ENCODE measurements around the gene FIGN. TPM values are rescaled to one million over a fixed set of nuclear protein-coding genes. Genes with fewer than 3 reads are reported as not detected.

FIGN gene
- polyA plus RNA-seq, 1 donor from 2014 or later, result 0.71 TPM

GRCh38 chr2:163640542-163641193 is 95.1 kb downstream of the FIGN start:
- Histone ChIP-seq H3K36me3 (ENCODE audit: insufficient read depth, low read length) (no peaks in the 10 kb centered on the region), H3K9me2 (ENCODE audit: insufficient read depth, low read length) (no peaks in the 10 kb centered on the region), H3K4me2 (ENCODE audit: low read length) (no peak overlapping the region), H3K27ac (ENCODE audit: low read length) (no peak overlapping the region), H3K79me2 (replicated peaks; ENCODE audit: insufficient read depth, low read length) (no peaks in the 10 kb centered on the region), H3K9me3 (ENCODE audit: low read length) (no peaks in the 10 kb centered on the region), H3K4me3 (ENCODE audit: low read length) (no peak overlapping the region), H3K9ac (ENCODE audit: low read length) (no peak overlapping the region), H2AFZ (ENCODE audit: low read depth, low read length) (no peak overlapping the region), H3F3A (ENCODE audit: insufficient read depth, low read length, poor library complexity, severe bottlenecking) (no peaks in the 10 kb centered on the region), H3K27me3 (ENCODE audit: insufficient read depth, low read depth, low read length) (peaks cover 4% of the 10 kb centered on the region), H4K20me1 (ENCODE audit: insufficient read depth) (no peaks in the 10 kb centered on the region)
- TF ChIP-seq MXI1 (conservative IDR thresholded peaks at IDR 0.05; ENCODE audit: poor library complexity, severe bottlenecking), result no peak

- Histone ChIP-seq H3K4me2 (ENCODE audit: low read length) (peak overlapping the region; percentile 17), H3K9me3 (ENCODE audit: low read length) (no peaks in the 10 kb centered on the region), H3K9me2 (ENCODE audit: insufficient read depth, low read length) (no peaks in the 10 kb centered on the region), H3K9ac (ENCODE audit: low read length) (no peak overlapping the region), H3K27me3 (ENCODE audit: insufficient read depth, low read depth, low read length) (peaks cover 4% of the 10 kb centered on the region), H3F3A (ENCODE audit: insufficient read depth, low read length, poor library complexity, severe bottlenecking) (no peaks in the 10 kb centered on the region), H4K20me1 (ENCODE audit: insufficient read depth) (no peaks in the 10 kb centered on the region), H3K27ac (ENCODE audit: low read length) (no peak overlapping the region), H3K79me2 (replicated peaks; ENCODE audit: insufficient read depth, low read length) (no peaks in the 10 kb centered on the region), H2AFZ (ENCODE audit: low read depth, low read length) (no peak overlapping the region), H3K4me3 (ENCODE audit: low read length) (peak overlapping the region; percentile 26), H3K36me3 (ENCODE audit: insufficient read depth, low read length) (no peaks in the 10 kb centered on the region)
- no peak for TF ChIP-seq MXI1 (conservative IDR thresholded peaks at IDR 0.05; ENCODE audit: poor library complexity, severe bottlenecking)
- no peak for TF ChIP-seq REST (IDR thresholded peaks at IDR 0.05; ENCODE audit: borderline replicate concordance)
- no peak for TF ChIP-seq POLR2AphosphoS5 (IDR thresholded peaks at IDR 0.05)
- TF ChIP-seq TAF1 (IDR thresholded peaks at IDR 0.05; ENCODE audit: low read depth), result no peak
- TF ChIP-seq SMC3 (conservative IDR thresholded peaks at IDR 0.05; ENCODE audit: poor library complexity), result no peak
- TF ChIP-seq CTCF (IDR thresholded peaks at IDR 0.05; ENCODE audit: poor library complexity, severe bottlenecking), result no peak
Observed at GRCh38 chr2:163637871-163638270, 97.9 kb downstream of the FIGN start.

- Histone ChIP-seq H3K9me2 (ENCODE audit: insufficient read depth, low read length) (no peaks in the 10 kb centered on the region), H4K20me1 (ENCODE audit: insufficient read depth) (no peaks in the 10 kb centered on the region), H2AFZ (ENCODE audit: low read depth, low read length) (no peak overlapping the region), H3K36me3 (ENCODE audit: insufficient read depth, low read length) (no peaks in the 10 kb centered on the region), H3K27me3 (ENCODE audit: insufficient read depth, low read depth, low read length) (peaks cover 4% of the 10 kb centered on the region), H3K9ac (ENCODE audit: low read length) (no peak overlapping the region), H3K27ac (ENCODE audit: low read length) (no peak overlapping the region), H3K4me3 (ENCODE audit: low read length) (no peak overlapping the region), H3K9me3 (ENCODE audit: low read length) (no peaks in the 10 kb centered on the region), H3K79me2 (replicated peaks; ENCODE audit: insufficient read depth, low read length) (no peaks in the 10 kb centered on the region), H3K4me2 (ENCODE audit: low read length) (no peak overlapping the region), H3F3A (ENCODE audit: insufficient read depth, low read length, poor library complexity, severe bottlenecking) (no peaks in the 10 kb centered on the region)
- no peak for TF ChIP-seq CTCF (IDR thresholded peaks at IDR 0.05; ENCODE audit: poor library complexity, severe bottlenecking)
- no peak for TF ChIP-seq POLR2AphosphoS5 (IDR thresholded peaks at IDR 0.05)
- TF ChIP-seq EZH2 (IDR thresholded peaks at IDR 0.05; ENCODE audit: borderline replicate concordance, insufficient read depth, low read length, poor library complexity, severe bottlenecking), result no peak
- TF ChIP-seq MXI1 (conservative IDR thresholded peaks at IDR 0.05; ENCODE audit: poor library complexity, severe bottlenecking), result no peak
- no peak for TF ChIP-seq RAD21 (conservative IDR thresholded peaks at IDR 0.05)
- no peak for TF ChIP-seq TAF1 (IDR thresholded peaks at IDR 0.05; ENCODE audit: low read depth)
- no peak for TF ChIP-seq REST (IDR thresholded peaks at IDR 0.05; ENCODE audit: borderline replicate concordance)
- no peak for TF ChIP-seq EP300 (conservative IDR thresholded peaks at IDR 0.05; ENCODE audit: poor library complexity, severe bottlenecking)
- TF ChIP-seq SMC3 (conservative IDR thresholded peaks at IDR 0.05; ENCODE audit: poor library complexity), result no peak
Observed at GRCh38 chr2:163633291-163633690, 102.5 kb downstream of the FIGN start.
